Ascending aorta (tissue), 2 donors: ENCODE results near the gene GNB5. TPM values are rescaled to one million over a fixed set of nuclear protein-coding genes. Genes with fewer than 3 reads are reported as not detected.

ENCODE experiments used
- DNase-seq, 2 donors: peaks; one replicate each; pipeline ENCODE4 v3.0.0-alpha.2; 2019; ENCODE audit warnings: low spot score in 2 of 2
- H3K27ac ChIP-seq, 2 donors: fragments of 200-600 bp; sonication (generic); one replicate each; pipeline ENCODE4 v1.5.1; 2016 to 2017; ENCODE audit warnings: mild to moderate bottlenecking in 1 of 2
- H3K27me3 ChIP-seq: fragments of 200-600 bp; sonication (generic); one replicate; pipeline ENCODE4 v1.5.1; 2017
- H3K36me3 ChIP-seq, 2 donors: fragments of 200-600 bp; sonication (generic); one replicate each; pipeline ENCODE4 v1.5.1; 2016
- H3K4me1 ChIP-seq, 2 donors: fragments of 200-600 bp; sonication (generic); one replicate each; pipeline ENCODE4 v1.5.1; 2016 to 2017; ENCODE audit warnings: mild to moderate bottlenecking in 1 of 2
- H3K4me3 ChIP-seq, 2 donors: fragments of 200-600 bp; sonication (generic); one replicate each; pipeline ENCODE4 v1.5.1; 2016 to 2017; ENCODE audit warnings: mild to moderate bottlenecking in 1 of 2
- H3K9me3 ChIP-seq, 2 donors: fragments of 200-600 bp; sonication (generic); one replicate each; pipeline ENCODE4 v1.5.1; 2016
- CTCF ChIP-seq, 3 experiments: fragments of 200-600 bp in 2 of 3; fragments of 450-650 bp in 1 of 3; sonication (generic) in 2 of 3; IDR thresholded peaks; one replicate each; pipeline ENCODE4 v1.5.1; 2016 to 2019; ENCODE audit warnings: antibody characterized with exemption in 3 of 3, mild to moderate bottlenecking in 1 of 3, moderate library complexity in 1 of 3
- intact Hi-C: fragments of 100-400 bp; cut with DNase I; formaldehyde crosslinking; loops from one replicate; pipeline ENCODE4 v1.15.1; 2023
- total RNA-seq: library from RNA; depleted of rRNA; stranded (reverse); fragments of >200 nt; gene quantifications from one replicate; pipeline ENCODE4 v1.1.0, GENCODE V29; 2016

Gene GNB5
- total RNA-seq, 1 donor from 2014 or later, result 8.8 TPM

GRCh38 chr15:52217186-52217585 is 26.0 kb upstream of the GNB5 start:
- no peaks in the 10 kb centered on the region for H3K4me1 ChIP-seq
- no peak for DNase-seq
- H3K36me3 ChIP-seq, result no peaks in the 10 kb centered on the region
- intact Hi-C loops, result no loop called here
- H3K4me3 ChIP-seq, result no peak overlapping the region
- no peaks in the 10 kb centered on the region for H3K9me3 ChIP-seq
- TF ChIP-seq CTCF (IDR thresholded peaks at IDR 0.05), result no peak
- H3K27me3 ChIP-seq, result no peaks in the 10 kb centered on the region
- no peak overlapping the region for H3K27ac ChIP-seq

GRCh38 chr15:52214553-52214952 is 23.4 kb upstream of the GNB5 start:
- Histone ChIP-seq H3K36me3 (no peaks in the 10 kb centered on the region), H3K4me1 (no peaks in the 10 kb centered on the region), H3K9me3 (no peaks in the 10 kb centered on the region), H3K27ac (no peak overlapping the region), H3K4me3 (no peak overlapping the region), H3K27me3 (no peaks in the 10 kb centered on the region)
- intact Hi-C loops, result no loop called here
- no peak for TF ChIP-seq CTCF (IDR thresholded peaks at IDR 0.05)
- DNase-seq, result no peak

DNA sequence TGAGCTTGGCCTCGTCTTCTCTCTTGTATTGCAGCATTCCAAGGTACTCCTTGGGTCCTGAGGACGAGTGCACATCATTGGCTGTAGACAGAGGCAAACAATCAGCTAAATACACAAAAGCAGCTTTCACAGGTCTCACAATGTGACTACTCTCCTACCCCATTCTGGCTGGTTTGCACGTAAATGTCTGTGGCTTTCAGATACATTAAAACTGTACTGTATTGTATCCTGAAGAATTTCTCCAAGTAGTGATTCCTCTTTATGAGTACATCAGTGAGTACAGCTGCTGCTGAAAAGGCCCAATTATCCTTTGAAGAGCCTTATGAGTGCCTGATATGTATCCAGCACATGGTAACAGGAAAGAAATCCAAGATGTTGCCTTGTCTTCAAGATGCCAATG is 22.0 kb upstream of the GNB5 start:
- H3K27me3 ChIP-seq, result no peaks in the 10 kb centered on the region
- no peaks in the 10 kb centered on the region for H3K4me1 ChIP-seq
- no peak for DNase-seq
- H3K27ac ChIP-seq, result no peak overlapping the region
- TF ChIP-seq CTCF (IDR thresholded peaks at IDR 0.05), result no peak
- H3K4me3 ChIP-seq, result no peak overlapping the region
- H3K9me3 ChIP-seq, result no peaks in the 10 kb centered on the region
- no peaks in the 10 kb centered on the region for H3K36me3 ChIP-seq
- intact Hi-C loops, result no loop called here

GRCh38 chr15:52208306-52208946 is 17.2 kb upstream of the GNB5 start:
- intact Hi-C loops, result no loop called here
- no peak for DNase-seq

DNA sequence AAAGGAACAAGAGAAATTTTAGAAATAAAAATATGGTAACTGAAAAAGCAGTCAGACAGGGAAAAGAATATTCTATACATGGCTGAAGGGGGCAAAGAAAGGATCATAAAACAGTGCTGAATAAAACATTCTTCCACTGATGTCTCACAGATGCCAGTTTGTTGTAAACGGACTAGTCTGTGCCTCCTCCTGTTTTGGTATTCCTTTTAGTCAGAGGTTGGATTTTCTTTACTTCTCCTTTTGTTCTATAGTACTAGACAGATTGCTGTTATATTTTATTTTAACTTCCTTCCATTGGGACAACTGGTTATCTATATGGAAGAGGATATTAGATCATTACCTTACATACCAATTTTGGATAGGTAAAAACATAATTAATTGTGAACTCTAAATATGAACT is 16.0 kb upstream of the GNB5 start:
- H3K4me1 ChIP-seq, result no peaks in the 10 kb centered on the region
- no peak for DNase-seq
- intact Hi-C loops, result no loop called here
- H3K4me3 ChIP-seq, result no peak overlapping the region
- H3K36me3 ChIP-seq, result no peaks in the 10 kb centered on the region
- H3K27ac ChIP-seq, result no peak overlapping the region
- no peaks in the 10 kb centered on the region for H3K27me3 ChIP-seq
- H3K9me3 ChIP-seq, result no peaks in the 10 kb centered on the region
- TF ChIP-seq CTCF (IDR thresholded peaks at IDR 0.05), result no peak

More at GRCh38 chr15:52208306-52208946, 17.2 kb upstream of the GNB5 start:
- TF ChIP-seq CTCF (IDR thresholded peaks at IDR 0.05), result peak in 2 of 3 experiments; percentile 37 to 42
- H3K4me3 ChIP-seq, result no peak overlapping the region
- H3K4me1 ChIP-seq, result no peaks in the 10 kb centered on the region
- no peaks in the 10 kb centered on the region for H3K27me3 ChIP-seq
- H3K9me3 ChIP-seq, result no peaks in the 10 kb centered on the region
- H3K36me3 ChIP-seq, result no peaks in the 10 kb centered on the region
- H3K27ac ChIP-seq, result no peak overlapping the region

- no peaks in the 10 kb centered on the region for H3K27me3 ChIP-seq
- H3K27ac ChIP-seq, result no peak overlapping the region
- H3K4me3 ChIP-seq, result no peak overlapping the region
- no peak for DNase-seq
- no peaks in the 10 kb centered on the region for H3K36me3 ChIP-seq
- no peak for TF ChIP-seq CTCF (IDR thresholded peaks at IDR 0.05)
- no peaks in the 10 kb centered on the region for H3K4me1 ChIP-seq
- intact Hi-C loops, result no loop called here
- no peaks in the 10 kb centered on the region for H3K9me3 ChIP-seq
Measured at GRCh38 chr15:52206446-52206845, 15.3 kb upstream of the GNB5 start.
